CD4-positive, alpha-beta memory T cell (primary cell): Measurements from ENCODE around the gene SYT2. TPM values are rescaled to one million over a fixed set of nuclear protein-coding genes. Genes with fewer than 3 reads are reported as not detected.

ENCODE experiments used
- CTCF ChIA-PET: fragments of 350-600 bp; sonication (Branson Sonifier 250); formaldehyde crosslinking; loops from one replicate; lab custom pipeline; 2021; ENCODE audit warnings: inconsistent platforms; ENCODE audit not compliant: partially characterized antibody; lab: Charles Lee
- POLR2A ChIA-PET: fragments of 350-600 bp; sonication (Branson Sonifier 250); formaldehyde crosslinking; loops from one replicate; lab custom pipeline; 2021; ENCODE audit not compliant: partially characterized antibody; lab: Charles Lee
- DNase-seq, 5 donors: peaks; one replicate each; pipeline versions ENCODE4 v3.0.0 to v3.0.0-alpha.2; 2020 to 2022; ENCODE audit warnings: mixed read lengths in 1 of 5
- H3K27ac ChIP-seq: one replicate; pipeline ENCODE4 v1.7.0; 2013; ENCODE audit warnings: low read depth, low read length
- H3K27me3 ChIP-seq: 2 replicates; pipeline ENCODE4 v1.7.0; 2013; ENCODE audit warnings: mild to moderate bottlenecking, low read length, moderate library complexity; ENCODE audit not compliant: insufficient read depth
- H3K36me3 ChIP-seq: 2 replicates; pipeline ENCODE4 v1.7.0; 2013; ENCODE audit warnings: mild to moderate bottlenecking, low read length, moderate library complexity; ENCODE audit not compliant: insufficient read depth
- H3K4me1 ChIP-seq: 2 replicates; pipeline ENCODE4 v1.7.0; 2013; ENCODE audit warnings: mild to moderate bottlenecking, low read length, moderate library complexity; ENCODE audit not compliant: insufficient read depth
- H3K4me3 ChIP-seq, 2 donors: one replicate each; pipeline ENCODE4 v1.7.0; 2013; ENCODE audit warnings: low read length in 2 of 2, mild to moderate bottlenecking in 1 of 2
- H3K9me3 ChIP-seq, 2 donors: one replicate each; pipeline ENCODE4 v1.7.0; 2013; ENCODE audit warnings: low read length in 2 of 2, control low read depth in 1 of 2; ENCODE audit not compliant: control insufficient read depth in 1 of 2
- H3K27ac Mint-ChIP-seq, 7 donors: one replicate each; pipeline ENCODE4 v1.8.0; 2020 to 2021; ENCODE audit warnings: mixed read lengths in 7 of 7, mild to moderate bottlenecking in 6 of 7, inconsistent platforms in 3 of 7, moderate library complexity in 3 of 7
- H3K27me3 Mint-ChIP-seq, 2 donors: one replicate each; pipeline ENCODE4 v1.8.0; 2020 to 2021; ENCODE audit warnings: mixed read lengths in 2 of 2
- H3K36me3 Mint-ChIP-seq, 2 donors: one replicate each; pipeline ENCODE4 v1.8.0; 2020 to 2021; ENCODE audit warnings: mixed read lengths in 2 of 2, inconsistent platforms in 1 of 2, mild to moderate bottlenecking in 1 of 2
- H3K4me1 Mint-ChIP-seq, 4 donors: one replicate each; pipeline ENCODE4 v1.8.0; 2020 to 2021; ENCODE audit warnings: mixed read lengths in 4 of 4, mild to moderate bottlenecking in 1 of 4
- H3K4me3 Mint-ChIP-seq, 8 donors: one replicate each; pipeline ENCODE4 v1.8.0; 2020 to 2021; ENCODE audit warnings: mixed read lengths in 8 of 8, mild to moderate bottlenecking in 7 of 8, moderate library complexity in 6 of 8, inconsistent platforms in 3 of 8
- H3K9me3 Mint-ChIP-seq, 8 donors: one replicate each; pipeline ENCODE4 v1.8.0; 2020 to 2021; ENCODE audit warnings: mixed read lengths in 8 of 8, mild to moderate bottlenecking in 5 of 8, inconsistent platforms in 3 of 8, moderate library complexity in 1 of 8
- intact Hi-C: fragments of 100-400 bp; cut with micrococcal nuclease; formaldehyde crosslinking; loops from one replicate; pipeline ENCODE4 v1.15.1; 2023
- polyA plus RNA-seq, 2 donors: library from polyadenylated mRNA; unstranded; fragments of 300-500 nt; fragmentation: Illumina TruSeq; gene quantifications; one replicate each; pipeline ENCODE4 v1.2.3, GENCODE V29; 2021
- total RNA-seq, 2 experiments: library from RNA; stranded (reverse); gene quantifications; one replicate each; pipeline ENCODE4 v1.2.3, GENCODE V29; 2021

SYT2 gene
- total and polyA plus RNA-seq, 4 experiments from 2014 or later = 0.03 TPM; not detected in 3

DNA sequence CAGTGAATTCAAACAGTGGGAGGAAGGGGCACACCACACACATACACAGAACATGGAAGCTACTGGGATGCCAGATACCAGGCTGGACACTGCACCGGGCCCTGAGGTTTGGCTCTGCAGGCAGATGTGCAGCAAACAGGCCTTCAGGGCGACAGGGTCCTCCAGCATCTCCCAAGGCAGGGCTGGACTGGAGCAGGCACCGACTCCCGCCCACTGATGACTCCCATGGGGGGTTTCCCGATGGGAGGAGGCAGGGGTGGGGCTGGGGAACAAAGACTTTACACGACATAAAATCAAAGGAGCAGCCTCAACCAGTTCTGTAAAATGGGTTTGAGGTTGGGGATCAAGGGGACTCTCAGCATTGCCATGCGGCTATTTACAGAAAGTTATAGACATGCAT is 118.1 kb downstream of the SYT2 start:
- no peaks in the 10 kb centered on the region for H3K27me3 Mint-ChIP-seq
- POLR2A ChIA-PET = no interaction called here
- H3K36me3 Mint-ChIP-seq = peaks cover 2 to 23% of the 10 kb centered on the region in 2 donors
- Histone ChIP-seq H3K27me3 (no peaks in the 10 kb centered on the region), H3K27ac (no peak overlapping the region), H3K4me3 (no peak overlapping the region), H3K4me1 (no peaks in the 10 kb centered on the region), H3K9me3 (no peaks in the 10 kb centered on the region), H3K36me3 (no peaks in the 10 kb centered on the region)
- no peaks in the 10 kb centered on the region for H3K9me3 Mint-ChIP-seq
- DNase-seq = no peak
- no peak overlapping the region for H3K27ac Mint-ChIP-seq
- H3K4me3 Mint-ChIP-seq = no peak overlapping the region
- peaks cover 0 to 1% (median 0%) of the 10 kb centered on the region in 4 donors for H3K4me1 Mint-ChIP-seq
- intact Hi-C loops = no loop called here
- CTCF ChIA-PET = no interaction called here

DNA sequence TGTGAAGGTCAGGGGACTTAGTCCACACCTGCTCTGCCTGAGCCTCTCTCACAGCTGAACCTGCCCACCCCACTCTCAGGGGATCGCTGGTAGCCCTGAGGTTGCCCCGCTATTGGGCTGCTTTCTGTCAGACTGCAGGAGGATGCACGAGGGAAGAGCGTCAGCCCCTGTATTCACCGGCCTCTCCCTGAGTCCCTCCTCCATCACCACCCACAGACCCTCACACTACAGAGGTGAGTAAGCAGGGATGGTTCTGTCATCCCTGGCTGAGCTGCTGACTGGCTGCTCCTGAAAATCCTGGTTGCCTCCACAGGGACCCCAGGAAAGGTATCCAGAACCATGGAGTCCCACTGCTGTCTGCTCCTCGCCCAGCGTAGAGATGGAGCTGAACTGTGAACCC is 118.7 kb downstream of the SYT2 start:
- CTCF ChIA-PET = no interaction called here
- DNase-seq = no peak
- Mint-ChIP-seq H3K27ac (no peak overlapping the region), H3K4me1 (peaks cover 0 to 1% (median 0%) of the 10 kb centered on the region in 4 donors), H3K36me3 (peaks cover 2 to 24% of the 10 kb centered on the region in 2 donors), H3K4me3 (no peak overlapping the region), H3K27me3 (no peaks in the 10 kb centered on the region), H3K9me3 (no peaks in the 10 kb centered on the region)
- Histone ChIP-seq H3K9me3 (no peaks in the 10 kb centered on the region), H3K27ac (no peak overlapping the region), H3K27me3 (no peaks in the 10 kb centered on the region), H3K4me3 (no peak overlapping the region), H3K36me3 (no peaks in the 10 kb centered on the region), H3K4me1 (no peaks in the 10 kb centered on the region)
- intact Hi-C loops = no loop called here
- POLR2A ChIA-PET = no interaction called here

DNA sequence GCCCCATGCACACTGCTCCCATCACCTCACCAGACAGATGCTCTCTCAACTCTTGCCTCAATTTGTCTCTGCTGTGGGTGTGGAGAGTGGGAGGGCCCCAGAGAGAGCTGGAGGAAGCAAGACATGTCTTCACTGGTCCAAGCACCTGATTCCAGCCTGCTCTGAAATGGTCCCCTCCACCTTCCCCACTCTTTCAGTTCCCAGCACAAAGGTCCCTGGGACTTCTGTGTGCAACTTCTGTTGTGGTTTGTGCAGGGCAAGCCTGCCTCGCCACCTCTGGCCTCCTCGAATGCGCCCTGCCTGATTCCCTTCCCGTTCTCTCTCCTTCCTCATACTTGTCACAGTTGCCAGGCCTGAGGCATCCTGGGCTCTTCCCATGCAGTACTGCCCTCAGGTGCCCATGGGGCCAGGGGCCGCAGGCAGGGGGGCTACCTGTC is 119.3 kb downstream of the SYT2 start:
- Histone ChIP-seq H3K36me3 (no peaks in the 10 kb centered on the region), H3K27me3 (no peaks in the 10 kb centered on the region), H3K27ac (no peak overlapping the region), H3K9me3 (no peaks in the 10 kb centered on the region), H3K4me1 (no peaks in the 10 kb centered on the region), H3K4me3 (no peak overlapping the region)
- intact Hi-C loops = no loop called here
- POLR2A ChIA-PET = no interaction called here
- DNase-seq = no peak
- H3K27me3 Mint-ChIP-seq = no peaks in the 10 kb centered on the region
- peak overlapping the region in 1 of 7 donors; percentile 57 for H3K27ac Mint-ChIP-seq
- H3K4me1 Mint-ChIP-seq = peaks cover 0 to 1% (median 0%) of the 10 kb centered on the region in 4 donors
- H3K9me3 Mint-ChIP-seq = no peaks in the 10 kb centered on the region
- CTCF ChIA-PET = no interaction called here
- H3K36me3 Mint-ChIP-seq = peaks cover 2 to 19% of the 10 kb centered on the region in 2 donors
- no peak overlapping the region for H3K4me3 Mint-ChIP-seq

DNA sequence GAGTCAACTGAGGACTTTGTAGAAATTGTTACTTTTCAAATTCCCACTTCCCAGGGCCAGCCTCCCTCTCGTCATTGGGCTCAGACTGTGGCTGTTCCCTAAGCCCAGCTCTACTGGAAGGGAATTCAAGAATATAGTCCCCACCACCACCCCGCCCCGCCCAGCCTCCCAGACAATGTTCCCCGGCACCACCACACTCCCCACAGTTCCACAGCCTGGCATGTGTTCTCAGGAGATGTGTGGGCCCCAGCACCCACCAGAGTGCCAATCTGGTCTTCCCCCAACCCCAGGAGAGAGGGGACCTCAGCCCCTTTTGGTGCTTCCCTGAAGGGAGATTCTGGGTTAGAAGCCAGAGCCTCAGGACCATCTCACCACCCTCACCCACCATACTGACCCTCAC is 120.1 kb downstream of the SYT2 start:
- Mint-ChIP-seq H3K27me3 (no peaks in the 10 kb centered on the region), H3K4me3 (no peak overlapping the region), H3K36me3 (peaks cover 2 to 12% of the 10 kb centered on the region in 2 donors), H3K4me1 (peaks cover 0 to 1% (median 0%) of the 10 kb centered on the region in 4 donors), H3K27ac (peak overlapping the region in 1 of 7 donors; percentile 73), H3K9me3 (no peaks in the 10 kb centered on the region)
- no peaks in the 10 kb centered on the region for H3K27me3 ChIP-seq
- no peaks in the 10 kb centered on the region for H3K36me3 ChIP-seq
- no peak overlapping the region for H3K4me3 ChIP-seq
- no peaks in the 10 kb centered on the region for H3K4me1 ChIP-seq
- H3K27ac ChIP-seq = no peak overlapping the region
- ChIA-PET POLR2A (no interaction called here), CTCF (no interaction called here)
- DNase-seq = no peak
- intact Hi-C loops = no loop called here
- H3K9me3 ChIP-seq = no peaks in the 10 kb centered on the region

DNA sequence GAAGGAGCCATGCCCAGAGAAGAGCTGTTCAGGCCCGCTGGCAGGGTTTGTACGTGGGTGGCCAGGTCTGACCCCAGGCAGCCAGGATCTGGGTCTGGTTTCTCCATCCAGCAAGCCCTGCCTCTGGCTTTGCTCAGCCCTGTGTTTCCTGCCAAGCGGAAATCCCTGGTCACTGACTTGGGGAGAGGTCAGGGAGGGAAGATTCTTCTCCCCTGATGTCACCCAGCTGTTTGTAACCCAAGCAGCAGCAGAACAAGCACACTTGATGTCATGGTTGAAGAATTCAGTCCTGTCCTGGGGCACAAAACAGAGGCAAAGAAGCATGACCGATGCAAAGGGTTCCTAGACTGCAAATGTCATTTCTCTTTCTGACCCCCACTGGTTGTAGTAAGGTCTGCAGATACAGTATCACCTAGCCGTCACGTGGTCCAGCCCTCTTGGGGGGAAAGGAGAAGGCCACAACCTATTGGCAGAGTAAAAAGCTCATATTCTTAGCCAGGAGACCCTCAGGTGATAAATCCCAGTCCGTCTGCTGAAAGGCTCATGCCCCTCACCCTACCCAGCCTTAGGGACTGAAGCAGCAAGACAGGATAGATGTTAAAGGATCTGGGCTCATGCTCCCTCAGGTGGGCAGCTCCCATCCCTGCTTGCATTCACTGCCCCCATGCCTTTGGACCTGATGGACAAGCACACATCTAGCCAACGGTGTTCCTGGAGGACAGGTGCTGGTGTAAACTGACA is 120.9 kb downstream of the SYT2 start:
- ChIA-PET POLR2A (no interaction called here), CTCF (interaction anchor here (1.2 kb wide), 1 partner anchor 131 kb away, joined by 3 read pairs; no protein-coding TSS in a partner anchor)
- Mint-ChIP-seq H3K4me1 (peaks cover 0 to 1% (median 0%) of the 10 kb centered on the region in 4 donors), H3K36me3 (peaks cover 2 to 15% of the 10 kb centered on the region in 2 donors), H3K4me3 (no peak overlapping the region), H3K9me3 (no peaks in the 10 kb centered on the region), H3K27ac (no peak overlapping the region), H3K27me3 (no peaks in the 10 kb centered on the region)
- H3K9me3 ChIP-seq = no peaks in the 10 kb centered on the region
- no peaks in the 10 kb centered on the region for H3K36me3 ChIP-seq
- no peaks in the 10 kb centered on the region for H3K4me1 ChIP-seq
- intact Hi-C loops = no loop called here
- H3K27me3 ChIP-seq = no peaks in the 10 kb centered on the region
- no peak overlapping the region for H3K27ac ChIP-seq
- no peak for DNase-seq
- H3K4me3 ChIP-seq = no peak overlapping the region

DNA sequence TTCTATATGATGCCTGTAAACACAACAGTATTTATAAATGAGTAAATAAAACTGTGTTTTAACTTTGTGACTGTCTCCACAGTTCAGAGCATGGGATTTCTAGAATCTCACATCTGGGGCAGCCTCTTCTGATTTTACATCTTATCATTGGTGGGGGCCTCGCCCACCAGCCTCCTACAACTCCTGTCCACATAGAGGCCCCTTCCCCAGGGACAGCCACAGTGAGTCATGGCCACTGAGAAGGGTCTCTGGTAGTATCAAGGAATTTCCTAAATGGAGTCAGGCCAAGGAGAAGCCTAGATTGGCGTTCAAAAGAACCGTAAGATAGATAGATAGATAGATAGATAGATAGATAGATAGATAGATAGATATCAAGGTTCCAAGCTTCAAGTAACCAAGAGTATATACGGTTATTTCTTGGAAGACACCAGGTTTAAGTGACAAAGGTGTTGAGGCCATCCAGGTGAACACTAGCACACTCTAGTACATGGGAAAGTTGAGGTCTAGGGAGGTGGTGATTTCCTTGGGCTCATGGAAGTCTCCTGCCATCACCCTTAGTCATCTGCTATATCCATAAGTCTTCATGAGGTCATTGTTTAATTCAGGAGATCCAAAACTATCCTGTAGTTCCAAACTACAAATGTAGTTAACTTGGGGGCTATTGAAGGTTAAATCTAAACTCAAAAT is 121.6 kb downstream of the SYT2 start:
- CTCF ChIA-PET = interaction anchor here (0.6 to 1.2 kb wide), 2 partner anchors 11 to 132 kb away, joined by 3 read pairs; no protein-coding TSS in a partner anchor
- intact Hi-C loops = no loop called here
- Histone ChIP-seq H3K36me3 (no peaks in the 10 kb centered on the region), H3K4me1 (no peaks in the 10 kb centered on the region), H3K27me3 (no peaks in the 10 kb centered on the region), H3K27ac (no peak overlapping the region), H3K4me3 (no peak overlapping the region), H3K9me3 (no peaks in the 10 kb centered on the region)
- Mint-ChIP-seq H3K27me3 (no peaks in the 10 kb centered on the region), H3K27ac (no peak overlapping the region), H3K36me3 (peaks cover 4 to 20% of the 10 kb centered on the region in 2 donors), H3K4me1 (peaks cover 0 to 1% (median 0%) of the 10 kb centered on the region in 4 donors), H3K4me3 (no peak overlapping the region), H3K9me3 (no peaks in the 10 kb centered on the region)
- POLR2A ChIA-PET = no interaction called here
- DNase-seq = no peak

DNA sequence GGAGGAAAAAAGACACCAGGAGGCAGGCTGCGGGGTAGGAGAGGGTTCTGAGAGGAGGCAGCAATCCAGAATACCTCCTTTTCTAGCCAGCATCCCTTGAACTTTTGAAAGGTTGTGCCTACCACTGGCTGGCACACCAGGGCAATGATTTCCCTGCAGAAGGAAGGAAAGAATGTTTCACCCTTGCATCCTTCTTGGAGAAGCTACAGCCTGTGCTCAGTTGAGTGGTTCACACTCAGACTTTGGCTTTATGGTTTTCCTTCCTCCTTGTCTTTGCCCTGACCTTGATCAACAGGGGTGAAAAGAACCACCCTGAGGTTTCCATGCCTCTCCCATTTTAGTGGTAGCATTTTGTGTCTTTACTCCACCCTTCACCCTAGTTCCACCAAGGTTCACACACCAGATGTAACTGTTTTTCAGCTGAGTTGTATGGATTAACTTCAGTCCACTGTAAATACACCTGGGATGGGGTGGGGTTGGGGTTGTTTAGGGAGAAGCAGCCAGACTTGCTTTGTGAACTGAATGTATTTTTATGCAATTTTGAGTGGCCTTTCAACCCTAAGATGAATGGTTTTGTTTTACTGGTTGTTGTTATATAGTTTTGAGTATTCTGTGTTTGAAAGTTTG is 122.3 kb downstream of the SYT2 start:
- Mint-ChIP-seq H3K4me1 (peaks cover 0 to 1% (median 0%) of the 10 kb centered on the region in 4 donors), H3K4me3 (no peak overlapping the region), H3K9me3 (no peaks in the 10 kb centered on the region), H3K27ac (no peak overlapping the region), H3K27me3 (no peaks in the 10 kb centered on the region), H3K36me3 (peaks cover 4 to 24% of the 10 kb centered on the region in 2 donors)
- Histone ChIP-seq H3K9me3 (no peaks in the 10 kb centered on the region), H3K27ac (no peak overlapping the region), H3K36me3 (no peaks in the 10 kb centered on the region), H3K27me3 (no peaks in the 10 kb centered on the region), H3K4me3 (no peak overlapping the region), H3K4me1 (no peaks in the 10 kb centered on the region)
- no peak for DNase-seq
- CTCF ChIA-PET = interaction anchor here (0.6 to 1.2 kb wide), 3 partner anchors 10 to 132 kb away, joined by 3 read pairs; no protein-coding TSS in a partner anchor
- POLR2A ChIA-PET = no interaction called here
- intact Hi-C loops = no loop called here
